Endometrial microvascular endothelial cells (primary cell): Measurements from ENCODE around the gene TSPAN33. TPM values are rescaled to one million over a fixed set of nuclear protein-coding genes. Genes with fewer than 3 reads are reported as not detected.

Source experiments
- total RNA-seq: library from RNA; depleted of rRNA; stranded (reverse); fragments of >200 nt; gene quantifications from one replicate; pipeline ENCODE4 v1.2.3, GENCODE V29; 2015; ENCODE audit errors: inconsistent ontology term

Gene TSPAN33
- total RNA-seq, 1 donor from 2014 or later = 3.6 TPM

Other genes with a start within 250 kb of the TSPAN33 start
- 0.37 TPM for gene KCP, start 234.0 kb upstream of the TSPAN33 start, total RNA-seq
- gene IRF5, start 206.8 kb upstream of the TSPAN33 start, total RNA-seq = 1.9 TPM
- 77.7 TPM for gene TNPO3, start 89.6 kb upstream of the TSPAN33 start, total RNA-seq
- 0.84 TPM for gene SMO, start 43.9 kb downstream of the TSPAN33 start, total RNA-seq
- 6.3 TPM for gene AHCYL2, start 80.3 kb downstream of the TSPAN33 start, total RNA-seq